Chondrocyte (in vitro differentiated cells): ENCODE data around the gene SLC2A13. TPM values are rescaled to one million over a fixed set of nuclear protein-coding genes. Genes with fewer than 3 reads are reported as not detected.

ENCODE experiments used
- DNase-seq: peaks from one replicate; pipeline ENCODE4 v3.0.0; 2021; ENCODE audit warnings: mixed read lengths, low spot score
- H3K27ac Mint-ChIP-seq: one replicate; pipeline ENCODE4 v1.8.0; 2021; ENCODE audit warnings: mild to moderate bottlenecking, moderate library complexity, mixed read lengths; ENCODE audit not compliant: unreplicated experiment
- H3K27me3 Mint-ChIP-seq: 2 replicates; pipeline ENCODE4 v1.8.0; 2021; ENCODE audit warnings: low read depth, mixed read lengths
- H3K36me3 Mint-ChIP-seq: 2 replicates; pipeline ENCODE4 v1.8.0; 2021; ENCODE audit warnings: low read depth, mixed read lengths
- H3K4me1 Mint-ChIP-seq: 2 replicates; pipeline ENCODE4 v1.8.0; 2021; ENCODE audit warnings: low read depth, mild to moderate bottlenecking, mixed read lengths
- H3K4me3 Mint-ChIP-seq: one replicate; pipeline ENCODE4 v1.8.0; 2021; ENCODE audit warnings: mild to moderate bottlenecking, moderate library complexity, mixed read lengths; ENCODE audit not compliant: unreplicated experiment
- H3K9me3 Mint-ChIP-seq: 2 replicates; pipeline ENCODE4 v1.8.0; 2021; ENCODE audit warnings: low read depth, mixed read lengths
- CTCF ChIP-seq: fragments of 200-600 bp; sonication (generic); IDR thresholded peaks from 2 replicates; pipeline ENCODE4 v1.5.0; 2021; ENCODE audit warnings: antibody characterized with exemption, mild to moderate bottlenecking, moderate library complexity
- total RNA-seq: library from RNA; stranded (reverse); gene quantifications from 3 replicates; pipeline ENCODE4 v1.2.1, GENCODE V29; 2021

SLC2A13 gene
- total RNA-seq, 1 donor from 2014 or later, result 14.4 TPM

- Mint-ChIP-seq H3K36me3 (no peaks in the 10 kb centered on the region), H3K27me3 (no peaks in the 10 kb centered on the region), H3K4me3 (no peak overlapping the region), H3K9me3 (no peaks in the 10 kb centered on the region), H3K27ac (no peak overlapping the region), H3K4me1 (no peaks in the 10 kb centered on the region)
- TF ChIP-seq CTCF, result no peak
- DNase-seq, result no peak
Measured at GRCh38 chr12:39919790-39920189, 186.1 kb downstream of the SLC2A13 start.

DNA sequence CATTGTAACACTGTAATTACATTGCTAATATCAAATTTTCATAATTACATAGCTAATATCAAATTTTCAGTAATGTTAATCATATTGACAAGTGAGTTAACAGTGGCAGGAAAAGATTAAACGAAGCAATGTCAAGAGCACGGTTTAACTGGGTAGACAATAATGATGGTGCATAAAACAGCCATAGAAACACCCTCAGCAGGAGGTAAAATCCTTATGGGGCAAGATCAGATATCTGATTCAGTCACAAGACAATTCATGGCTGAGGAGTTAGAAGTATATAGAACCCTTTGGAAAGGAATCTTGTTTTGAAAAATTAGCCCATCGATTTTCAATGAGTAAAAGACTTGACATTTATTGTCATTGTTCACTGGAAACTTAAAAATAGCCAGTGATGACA, 190.6 kb downstream of the SLC2A13 start:
- Mint-ChIP-seq H3K4me3 (no peak overlapping the region), H3K9me3 (no peaks in the 10 kb centered on the region), H3K27ac (no peak overlapping the region), H3K4me1 (no peaks in the 10 kb centered on the region), H3K27me3 (no peaks in the 10 kb centered on the region), H3K36me3 (no peaks in the 10 kb centered on the region)
- no peak for TF ChIP-seq CTCF
- DNase-seq, result no peak

GRCh38 chr12:39912211-39912980, 193.5 kb downstream of the SLC2A13 start:
- H3K9me3 Mint-ChIP-seq, result no peaks in the 10 kb centered on the region
- TF ChIP-seq CTCF, result no peak
- no peaks in the 10 kb centered on the region for H3K4me1 Mint-ChIP-seq
- no peak overlapping the region for H3K27ac Mint-ChIP-seq
- DNase-seq, result no peak
- H3K27me3 Mint-ChIP-seq, result no peaks in the 10 kb centered on the region
- no peak overlapping the region for H3K4me3 Mint-ChIP-seq
- H3K36me3 Mint-ChIP-seq, result peaks cover 2% of the 10 kb centered on the region

GRCh38 chr12:39906237-39906636, 199.6 kb downstream of the SLC2A13 start:
- Mint-ChIP-seq H3K4me1 (peaks cover 3% of the 10 kb centered on the region), H3K36me3 (peaks cover 2% of the 10 kb centered on the region), H3K27me3 (no peaks in the 10 kb centered on the region), H3K4me3 (no peak overlapping the region), H3K27ac (no peak overlapping the region), H3K9me3 (no peaks in the 10 kb centered on the region)
- no peak for DNase-seq
- no peak for TF ChIP-seq CTCF

- no peak for DNase-seq
- TF ChIP-seq CTCF, result no peak
- Mint-ChIP-seq H3K9me3 (peaks cover 2% of the 10 kb centered on the region), H3K27me3 (no peaks in the 10 kb centered on the region), H3K36me3 (peaks cover 2% of the 10 kb centered on the region), H3K4me3 (no peak overlapping the region), H3K27ac (no peak overlapping the region), H3K4me1 (peaks cover 3% of the 10 kb centered on the region)
Measured at GRCh38 chr12:39905152-39905551, 200.7 kb downstream of the SLC2A13 start.
